ENCODE measurements around the gene MED13L.

DNA sequence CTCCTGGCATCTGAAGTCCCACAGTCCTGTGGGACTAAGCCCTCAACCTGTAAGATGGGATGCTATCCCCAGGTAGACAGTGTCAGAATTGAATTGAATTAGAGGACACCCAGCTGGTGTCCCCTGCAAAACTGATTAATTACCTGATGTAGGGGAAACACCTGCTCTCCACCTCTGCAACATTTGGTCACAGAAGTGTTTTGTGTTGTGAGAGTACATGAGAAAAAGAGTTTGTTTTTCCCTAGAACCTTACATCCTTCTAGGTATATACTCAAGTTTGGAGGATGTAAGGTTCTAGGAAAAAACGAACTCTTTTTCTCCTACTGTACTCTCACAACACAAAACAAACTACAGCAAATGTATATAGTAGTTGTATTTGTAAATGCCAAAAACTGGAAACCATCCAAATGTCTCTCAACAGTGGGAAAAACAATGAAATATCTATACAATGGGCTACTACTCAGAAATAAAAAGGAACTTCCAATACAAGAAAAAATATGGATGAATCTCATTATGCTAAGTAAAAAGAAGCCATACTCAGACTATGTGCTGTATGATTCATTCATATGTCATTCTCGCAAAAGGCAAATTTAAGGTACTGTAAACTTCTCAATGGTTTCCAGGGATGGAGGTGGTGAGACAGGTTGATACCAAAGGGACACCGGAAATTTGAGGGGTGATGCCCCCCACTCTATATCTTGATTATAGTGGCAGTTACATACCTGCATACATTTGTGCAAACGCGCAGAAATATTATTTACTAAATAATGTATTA, 160.7 kb downstream of the MED13L start:
- TF ChIP-seq, protein P1, sequence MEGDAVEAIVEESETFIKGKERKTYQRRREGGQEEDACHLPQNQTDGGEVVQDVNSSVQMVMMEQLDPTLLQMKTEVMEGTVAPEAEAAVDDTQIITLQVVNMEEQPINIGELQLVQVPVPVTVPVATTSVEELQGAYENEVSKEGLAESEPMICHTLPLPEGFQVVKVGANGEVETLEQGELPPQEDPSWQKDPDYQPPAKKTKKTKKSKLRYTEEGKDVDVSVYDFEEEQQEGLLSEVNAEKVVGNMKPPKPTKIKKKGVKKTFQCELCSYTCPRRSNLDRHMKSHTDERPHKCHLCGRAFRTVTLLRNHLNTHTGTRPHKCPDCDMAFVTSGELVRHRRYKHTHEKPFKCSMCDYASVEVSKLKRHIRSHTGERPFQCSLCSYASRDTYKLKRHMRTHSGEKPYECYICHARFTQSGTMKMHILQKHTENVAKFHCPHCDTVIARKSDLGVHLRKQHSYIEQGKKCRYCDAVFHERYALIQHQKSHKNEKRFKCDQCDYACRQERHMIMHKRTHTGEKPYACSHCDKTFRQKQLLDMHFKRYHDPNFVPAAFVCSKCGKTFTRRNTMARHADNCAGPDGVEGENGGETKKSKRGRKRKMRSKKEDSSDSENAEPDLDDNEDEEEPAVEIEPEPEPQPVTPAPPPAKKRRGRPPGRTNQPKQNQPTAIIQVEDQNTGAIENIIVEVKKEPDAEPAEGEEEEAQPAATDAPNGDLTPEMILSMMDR (optimal IDR thresholded peaks at IDR 0.05 in 1 of 3, IDR thresholded peaks at IDR 0.05 in 1 of 3, conservative IDR thresholded peaks at IDR 0.05 in 1 of 3; ENCODE audit: extremely low read depth in 1 of 3, insufficient read depth in 2 of 3, low read length in 3 of 3) = no peak
- no peak for TF ChIP-seq EZH2 (IDR thresholded peaks at IDR 0.05; ENCODE audit: low read length)

Data from keratinocyte (primary cell).